Breast epithelium (tissue), 4 donors: Measurements from ENCODE around the gene CCDC126. TPM values are rescaled to one million over a fixed set of nuclear protein-coding genes. Genes with fewer than 3 reads are reported as not detected.

Experiments
- DNase-seq, 2 donors: peaks; one replicate each; pipeline ENCODE4 v3.0.0-alpha.2; 2019; ENCODE audit warnings: low spot score in 2 of 2
- H3K27ac ChIP-seq, 2 donors: fragments of 200-600 bp; sonication (generic) in 1 of 2; one replicate each; pipeline ENCODE4 v1.5.1; 2016 to 2019; ENCODE audit warnings: mild to moderate bottlenecking in 1 of 2
- H3K27me3 ChIP-seq, 2 donors: fragments of 200-600 bp; sonication (generic) in 1 of 2; one replicate each; pipeline versions ENCODE4 v1.5.1 to v1.6.0; 2017 to 2019; ENCODE audit warnings: control low read depth in 1 of 2, mild to moderate bottlenecking in 1 of 2
- H3K36me3 ChIP-seq: fragments of 200-600 bp; one replicate; pipeline ENCODE4 v1.5.1; 2019
- H3K4me1 ChIP-seq, 2 donors: fragments of 200-600 bp; sonication (generic); one replicate each; pipeline ENCODE4 v1.5.1; 2016 to 2019; ENCODE audit warnings: control low read depth in 1 of 2
- H3K4me3 ChIP-seq, 3 donors: fragments of 200-600 bp; sonication (generic); 1 replicate in 2 of 3; 2 replicates in 1 of 3; pipeline ENCODE4 v1.5.1; 2016 to 2019; ENCODE audit warnings: mild to moderate bottlenecking in 3 of 3, moderate library complexity in 2 of 3
- H3K9me3 ChIP-seq, 2 donors: fragments of 200-600 bp; sonication (generic) in 1 of 2; one replicate each; pipeline ENCODE4 v1.5.1; 2016 to 2019; ENCODE audit warnings: control low read depth in 1 of 2
- CTCF ChIP-seq, 3 donors: fragments of 450-650 bp; IDR thresholded peaks; one replicate each; pipeline ENCODE4 v1.5.1; 2016 to 2017; ENCODE audit warnings: antibody characterized with exemption in 3 of 3, mild to moderate bottlenecking in 3 of 3, moderate library complexity in 3 of 3
- POLR2A ChIP-seq: fragments of 450-650 bp; IDR thresholded peaks from one replicate; pipeline ENCODE4 v1.6.1; 2016; ENCODE audit warnings: antibody characterized with exemption, mild to moderate bottlenecking, moderate library complexity
- POLR2AphosphoS5 ChIP-seq, 3 donors: sonication (generic); formaldehyde crosslinking; IDR thresholded peaks; one replicate each; pipeline ENCODE4 v1.6.1; 2017; ENCODE audit warnings: antibody characterized with exemption in 3 of 3
- intact Hi-C: fragments of 100-400 bp; cut with DNase I; formaldehyde crosslinking; loops from one replicate; pipeline ENCODE4 v1.15.1; 2023; ENCODE audit warnings: low total_unique reads
- total RNA-seq, 3 donors: library from RNA; depleted of rRNA; stranded (reverse); fragments of >200 nt; gene quantifications; one replicate each; pipeline ENCODE4 v1.1.0, GENCODE V29; 2016

The CCDC126 gene
- total RNA-seq, 3 donors from 2014 or later = 18.7 to 35.4 (median 24.6) TPM

DNA sequence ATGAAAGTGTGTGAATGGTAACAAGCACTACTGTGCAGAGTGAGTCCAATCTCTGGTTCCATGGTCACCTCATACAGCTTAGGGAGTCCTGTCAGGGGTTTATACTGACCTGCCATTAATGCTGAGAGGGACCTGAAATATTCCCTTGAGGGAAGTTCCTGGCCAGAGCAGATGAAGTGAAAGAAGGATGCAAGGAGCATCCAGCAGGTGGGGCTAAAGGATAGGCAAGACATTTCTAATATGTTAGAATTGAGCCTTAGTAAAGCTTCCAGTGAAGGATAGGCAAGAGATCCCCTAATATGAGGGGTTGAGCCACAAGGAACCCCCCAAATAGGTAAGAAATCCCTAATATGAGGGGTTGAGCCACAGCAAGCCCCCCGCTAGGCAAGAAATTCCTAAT lies 57.3 kb downstream of the CCDC126 start:
- intact Hi-C loops = no loop called here
- DNase-seq = no peak
- TF ChIP-seq CTCF (IDR thresholded peaks at IDR 0.05) (no peak), POLR2AphosphoS5 (IDR thresholded peaks at IDR 0.05) (no peak), POLR2A (no peak)
- Histone ChIP-seq H3K9me3 (peaks cover 14 to 27% of the 10 kb centered on the region in 2 donors), H3K27ac (no peak overlapping the region), H3K4me3 (no peak overlapping the region), H3K4me1 (no peaks in the 10 kb centered on the region), H3K27me3 (no peaks in the 10 kb centered on the region), H3K36me3 (no peaks in the 10 kb centered on the region)

DNA sequence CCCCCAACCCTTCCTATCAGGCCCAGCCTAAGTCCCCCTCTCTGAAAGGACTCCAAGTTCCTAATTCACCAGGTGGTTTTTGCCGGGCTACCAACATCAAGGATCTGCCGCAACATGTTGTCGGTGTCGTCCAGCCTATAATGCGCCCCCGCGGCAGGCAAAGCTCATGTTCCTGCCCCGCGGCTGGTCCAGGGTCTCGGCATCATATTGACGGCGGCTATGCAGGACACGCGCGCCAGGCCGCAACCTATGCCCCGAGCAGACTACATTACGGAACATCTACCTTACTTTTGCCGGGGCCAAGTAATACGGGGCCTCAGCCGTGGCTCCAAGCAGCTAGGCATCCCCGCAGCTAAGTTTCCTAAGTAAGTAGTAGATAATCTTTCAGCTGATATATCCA lies 58.3 kb downstream of the CCDC126 start:
- intact Hi-C loops = no loop called here
- peaks cover 14 to 27% of the 10 kb centered on the region in 2 donors for H3K9me3 ChIP-seq
- DNase-seq = no peak
- H3K4me3 ChIP-seq = no peak overlapping the region
- H3K27me3 ChIP-seq = no peaks in the 10 kb centered on the region
- no peaks in the 10 kb centered on the region for H3K36me3 ChIP-seq
- H3K4me1 ChIP-seq = no peaks in the 10 kb centered on the region
- TF ChIP-seq POLR2A = no peak
- no peak for TF ChIP-seq CTCF (IDR thresholded peaks at IDR 0.05)
- no peak for TF ChIP-seq POLR2AphosphoS5 (IDR thresholded peaks at IDR 0.05)
- no peak overlapping the region for H3K27ac ChIP-seq

GRCh38 chr7:23658831-23659427 lies 61.7 kb downstream of the CCDC126 start:
- Histone ChIP-seq H3K4me3 (no peak overlapping the region), H3K36me3 (no peaks in the 10 kb centered on the region), H3K27ac (no peak overlapping the region), H3K4me1 (no peaks in the 10 kb centered on the region), H3K9me3 (peaks cover 10 to 13% of the 10 kb centered on the region in 2 donors), H3K27me3 (no peaks in the 10 kb centered on the region)
- DNase-seq = no peak
- TF ChIP-seq CTCF (IDR thresholded peaks at IDR 0.05) = no peak
- TF ChIP-seq POLR2AphosphoS5 (IDR thresholded peaks at IDR 0.05) = no peak
- no peak for TF ChIP-seq POLR2A
- intact Hi-C loops = no loop called here

GRCh38 chr7:23661385-23661784 lies 64.2 kb downstream of the CCDC126 start:
- no peaks in the 10 kb centered on the region for H3K9me3 ChIP-seq
- H3K4me1 ChIP-seq = no peaks in the 10 kb centered on the region
- DNase-seq = no peak
- no peak overlapping the region for H3K4me3 ChIP-seq
- no peaks in the 10 kb centered on the region for H3K27me3 ChIP-seq
- intact Hi-C loops = no loop called here
- no peak overlapping the region for H3K27ac ChIP-seq
- no peaks in the 10 kb centered on the region for H3K36me3 ChIP-seq
- TF ChIP-seq POLR2AphosphoS5 (IDR thresholded peaks at IDR 0.05) = no peak
- TF ChIP-seq CTCF (IDR thresholded peaks at IDR 0.05) = no peak
- no peak for TF ChIP-seq POLR2A

DNA sequence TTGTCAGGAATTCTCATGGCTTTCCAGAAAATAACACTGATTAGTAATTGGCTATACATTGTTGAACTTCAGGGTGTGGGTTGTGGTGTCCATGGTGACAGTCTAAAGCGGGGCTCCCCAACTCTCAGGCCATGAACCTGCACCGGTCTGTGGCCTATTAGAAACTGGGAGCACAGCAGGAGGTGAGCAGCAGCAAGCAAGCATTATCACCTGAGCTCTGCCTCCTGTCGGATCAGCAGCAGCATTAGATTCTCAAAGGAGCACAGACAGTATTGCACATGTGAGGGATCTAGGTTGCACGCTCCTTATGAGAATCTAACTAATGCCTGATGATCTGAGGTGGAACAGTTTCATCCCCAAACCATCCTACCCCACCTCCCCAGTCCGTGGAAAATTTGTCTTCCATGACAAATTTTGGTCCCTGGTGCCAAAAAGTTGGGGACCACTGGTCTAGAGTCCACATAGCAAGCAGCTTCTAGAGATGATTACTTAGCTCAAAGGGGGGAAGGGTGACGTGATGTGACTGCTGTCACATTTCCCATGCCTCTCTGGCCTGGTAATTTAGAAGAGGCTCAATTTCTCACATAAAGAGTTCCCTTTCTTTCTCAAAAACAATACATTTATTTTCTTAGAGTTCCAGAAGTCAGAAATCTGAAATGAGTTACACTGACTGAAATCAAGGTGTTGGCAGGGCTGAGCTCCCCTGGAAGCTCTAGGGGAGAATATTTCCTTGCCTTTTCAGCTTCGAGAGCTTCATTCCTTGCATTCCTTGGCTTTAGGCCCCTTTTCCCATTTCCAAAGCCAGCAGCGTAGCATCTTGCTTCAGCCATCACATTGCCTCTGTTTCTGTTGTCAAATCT lies 65.2 kb downstream of the CCDC126 start:
- no peaks in the 10 kb centered on the region for H3K36me3 ChIP-seq
- H3K27me3 ChIP-seq = no peaks in the 10 kb centered on the region
- no peak overlapping the region for H3K4me3 ChIP-seq
- intact Hi-C loops = no loop called here
- H3K27ac ChIP-seq = no peak overlapping the region
- H3K9me3 ChIP-seq = no peaks in the 10 kb centered on the region
- TF ChIP-seq CTCF (IDR thresholded peaks at IDR 0.05) (no peak), POLR2A (no peak), POLR2AphosphoS5 (IDR thresholded peaks at IDR 0.05) (no peak)
- no peaks in the 10 kb centered on the region for H3K4me1 ChIP-seq
- no peak for DNase-seq
